Measurements from ENCODE around the gene PTPN23. TPM values are rescaled to one million over a fixed set of nuclear protein-coding genes. Genes with fewer than 3 reads are reported as not detected.

The PTPN23 gene
- total RNA-seq, 1 donor from 2014 or later, result 18.6 TPM

GRCh38 chr3:47412842-47413520, 32.2 kb downstream of the PTPN23 start:
- no peak for ATAC-seq
- intact Hi-C loops (cut with micrococcal nuclease), result no loop called here
- no peak for DNase-seq

GRCh38 chr3:47413751-47414150, 32.9 kb downstream of the PTPN23 start:
- ATAC-seq (no peak), DNase-seq (no peak)
- intact Hi-C loops (cut with micrococcal nuclease), result no loop called here

DNA sequence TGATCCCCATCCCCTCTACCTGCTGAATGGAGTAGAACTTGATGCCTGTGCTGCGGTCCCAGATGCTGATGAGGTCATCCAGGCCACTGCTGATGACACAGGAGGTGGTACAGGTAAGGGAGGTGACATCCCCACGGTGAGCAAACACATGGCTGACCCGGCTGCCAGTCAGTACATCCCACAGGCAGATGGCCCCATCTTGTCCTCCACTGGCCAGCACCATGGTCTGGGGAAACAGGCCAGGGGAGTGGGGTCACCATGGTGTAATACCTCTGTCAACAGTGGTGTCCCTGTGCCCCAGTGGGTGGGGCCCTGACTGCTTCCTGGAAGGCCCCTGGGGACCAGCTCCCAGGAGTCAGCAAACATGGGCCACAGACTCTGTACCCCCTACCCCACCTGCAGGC, 33.3 kb downstream of the PTPN23 start:
- DNase-seq (no peak), ATAC-seq (no peak)
- intact Hi-C loops (cut with micrococcal nuclease), result no loop called here

GRCh38 chr3:47414666-47415587, 34.1 kb downstream of the PTPN23 start:
- DNase-seq (no peak), ATAC-seq (no peak)
- intact Hi-C loops (cut with micrococcal nuclease), result no loop called here

GRCh38 chr3:47416041-47416440, 35.2 kb downstream of the PTPN23 start:
- ATAC-seq (no peak), DNase-seq (no peak)
- intact Hi-C loops (cut with micrococcal nuclease), result no loop called here

GRCh38 chr3:47418167-47419082, 37.6 kb downstream of the PTPN23 start:
- no peak for DNase-seq
- intact Hi-C loops (cut with micrococcal nuclease), result no loop called here
- no peak for ATAC-seq

GRCh38 chr3:47419083-47420043, 38.5 kb downstream of the PTPN23 start:
- intact Hi-C loops (cut with micrococcal nuclease), result loop anchor here (10.0 kb wide), 1 partner anchor 55 kb away; the partner anchor contains the start of gene SCAP
- ATAC-seq (no peak), DNase-seq (no peak)

GRCh38 chr3:47420044-47420430, 39.2 kb downstream of the PTPN23 start:
- no peak for ATAC-seq
- intact Hi-C loops (cut with micrococcal nuclease), result loop anchor here (10.0 kb wide), 1 partner anchor 55 kb away; the partner anchor contains the start of gene SCAP

GRCh38 chr3:47420511-47421484, 40.0 kb downstream of the PTPN23 start:
- ATAC-seq (peak; percentile 77), DNase-seq (peak; percentile 90)
- intact Hi-C loops (cut with micrococcal nuclease), result loop anchor here (10.0 kb wide), 1 partner anchor 54 kb away; the partner anchor contains the start of gene SCAP

More at GRCh38 chr3:47420044-47420430, 39.2 kb downstream of the PTPN23 start:
- no peak for DNase-seq

DNA sequence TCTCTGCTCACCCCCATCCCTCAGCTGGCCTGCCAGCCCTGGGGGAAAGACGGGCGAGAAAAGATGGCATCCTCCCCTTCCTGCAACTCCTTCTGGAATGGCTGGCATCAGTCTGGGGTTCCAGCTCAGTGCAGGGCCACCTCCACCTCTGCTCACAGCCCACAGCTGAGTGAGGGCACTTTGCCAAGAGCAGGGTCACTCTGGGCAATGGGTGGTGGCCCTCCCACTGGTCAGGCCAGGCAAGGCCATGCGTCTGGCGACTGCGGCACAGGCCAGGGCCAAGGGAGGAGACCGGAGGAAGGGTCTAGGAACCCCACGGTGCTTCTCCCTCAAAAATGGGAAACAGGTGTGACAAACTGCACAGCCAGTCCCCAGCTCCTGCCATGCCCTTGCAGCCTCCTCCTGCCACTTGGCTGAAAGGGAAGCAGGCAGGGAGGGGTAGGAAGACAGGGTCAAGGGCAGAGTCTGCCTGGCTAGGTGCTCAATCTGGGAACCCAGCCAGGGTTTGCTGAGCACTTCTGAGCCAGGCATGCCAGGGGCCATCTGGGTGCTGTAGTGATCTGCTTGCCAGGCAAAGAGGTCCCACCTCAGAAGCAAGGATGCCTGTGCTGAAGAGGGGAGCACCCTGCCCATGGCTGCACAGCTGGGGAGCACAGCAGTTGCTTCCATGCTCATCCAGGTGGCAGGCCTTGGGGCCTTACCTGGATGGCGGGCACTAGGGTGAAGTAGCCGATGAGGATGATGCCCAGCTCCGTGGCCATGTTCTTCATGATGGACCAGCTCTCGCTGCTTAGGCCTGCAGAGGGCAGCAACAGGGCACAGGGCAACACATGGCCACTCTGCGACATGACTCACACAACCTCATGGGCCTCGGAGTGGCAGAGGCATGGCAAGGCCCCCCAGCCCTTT, 41.2 kb downstream of the PTPN23 start:
- DNase-seq (peak; percentile 81), ATAC-seq (peak; percentile 86)
- intact Hi-C loops (cut with micrococcal nuclease), result loop anchor here (10.0 kb wide), 1 partner anchor 53 kb away; the partner anchor contains the start of gene SCAP

DNA sequence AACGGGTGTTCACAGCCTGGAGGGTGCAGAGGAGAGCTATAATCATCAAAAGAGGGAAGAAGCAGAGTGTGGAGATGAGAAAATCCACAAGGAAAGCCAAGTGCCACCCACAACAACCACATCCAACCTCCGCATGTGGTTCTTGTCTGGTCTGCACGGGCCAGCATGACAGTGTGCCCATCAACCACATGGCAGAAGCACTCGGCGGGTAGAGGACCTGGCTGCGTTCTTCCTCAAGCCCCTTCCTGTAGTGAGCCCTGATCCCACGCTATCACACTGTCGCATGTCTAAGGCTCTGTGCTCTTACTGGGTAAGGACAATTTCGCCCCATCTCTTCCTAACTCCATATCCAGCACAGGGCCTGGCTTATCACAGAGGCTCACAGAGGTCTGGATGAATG, 41.9 kb downstream of the PTPN23 start:
- intact Hi-C loops (cut with micrococcal nuclease), result loop anchor here (10.0 kb wide), 1 partner anchor 52 kb away; the partner anchor contains the start of gene SCAP
- DNase-seq, result no peak
- ATAC-seq, result no peak

DNA sequence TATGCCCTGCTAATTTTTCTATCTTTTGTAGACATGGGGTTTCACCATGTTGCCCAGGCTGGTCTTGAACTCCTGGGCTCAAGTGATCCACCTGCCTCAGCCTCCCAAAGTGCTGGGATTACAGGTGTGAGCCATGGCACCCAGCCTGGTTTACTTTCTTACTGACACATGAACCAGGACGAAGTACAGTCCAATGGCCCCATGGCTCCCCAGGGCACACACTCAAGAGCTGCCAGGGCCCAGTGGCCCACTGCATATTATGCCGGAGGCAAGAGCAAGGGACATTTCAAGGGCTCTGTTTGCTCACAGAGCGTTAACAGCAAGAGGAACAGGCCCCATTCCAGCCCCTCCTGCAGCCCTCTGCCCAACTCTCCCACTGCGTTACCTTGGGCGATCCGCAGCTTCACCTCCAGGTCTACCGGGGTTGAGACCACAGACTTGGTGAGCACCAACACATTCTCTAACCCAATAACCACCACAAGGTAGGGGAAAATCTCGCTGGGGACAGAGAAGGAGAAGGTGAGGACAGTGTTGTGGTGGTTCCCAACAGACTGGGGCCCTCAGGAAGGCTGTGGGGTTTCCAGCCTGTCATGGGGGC, 42.8 kb downstream of the PTPN23 start:
- ATAC-seq (no peak), DNase-seq (no peak)
- intact Hi-C loops (cut with micrococcal nuclease), result loop anchor here (10.0 kb wide), 1 partner anchor 51 kb away; the partner anchor contains the start of gene SCAP

GRCh38 chr3:47424434-47425382, 43.9 kb downstream of the PTPN23 start:
- intact Hi-C loops (cut with micrococcal nuclease), result loop anchor here (10.0 kb wide), 1 partner anchor 50 kb away; the partner anchor contains the start of gene SCAP
- DNase-seq, result no peak
- no peak for ATAC-seq

- intact Hi-C loops (cut with micrococcal nuclease), result loop anchor here (10.0 kb wide), 1 partner anchor 49 kb away; the partner anchor contains the start of gene SCAP
- ATAC-seq (no peak), DNase-seq (no peak)
Observed at GRCh38 chr3:47425383-47425778, 44.6 kb downstream of the PTPN23 start.

Data from left ventricle myocardium superior (tissue), 1 donor.